Body of pancreas (tissue), 4 donors: Measurements from ENCODE around the gene BIVM.

Experiments
- POLR2A ChIP-seq, 3 donors: fragments of 450-650 bp; IDR thresholded peaks; one replicate each; pipeline ENCODE4 v1.6.1; 2016; ENCODE audit warnings: antibody characterized with exemption in 3 of 3, mild to moderate bottlenecking in 2 of 3
- TF ChIP-seq, protein P1 (sequence below), 7 experiments: fragments of 450-650 bp in 4 of 7; fragments of 200-600 bp in 3 of 7; sonication (generic) in 3 of 7; IDR thresholded peaks; one replicate each; pipeline ENCODE4 v1.5.1; 2016 to 2019; ENCODE audit warnings: antibody characterized with exemption in 7 of 7

DNA sequence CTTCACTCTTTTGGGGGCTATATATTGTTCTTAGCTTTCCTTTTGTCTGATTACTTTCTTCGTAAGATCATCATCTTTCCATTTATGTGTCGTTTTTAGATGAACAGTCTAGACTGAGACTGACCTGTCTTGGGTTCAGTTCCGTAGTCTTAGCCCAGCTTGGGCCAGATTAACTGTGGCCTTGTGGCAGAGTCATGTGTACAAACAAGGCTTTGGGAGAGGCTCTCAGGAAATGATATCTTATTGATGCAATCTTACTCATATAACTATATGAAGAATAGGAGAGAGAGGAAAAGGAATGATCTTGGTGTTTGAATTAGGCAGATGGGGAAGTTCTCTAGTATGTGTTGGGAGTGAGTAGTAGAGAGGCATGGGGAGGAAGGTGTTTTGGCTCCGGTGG is 40.1 kb downstream of the BIVM start:
- TF ChIP-seq, protein P1, sequence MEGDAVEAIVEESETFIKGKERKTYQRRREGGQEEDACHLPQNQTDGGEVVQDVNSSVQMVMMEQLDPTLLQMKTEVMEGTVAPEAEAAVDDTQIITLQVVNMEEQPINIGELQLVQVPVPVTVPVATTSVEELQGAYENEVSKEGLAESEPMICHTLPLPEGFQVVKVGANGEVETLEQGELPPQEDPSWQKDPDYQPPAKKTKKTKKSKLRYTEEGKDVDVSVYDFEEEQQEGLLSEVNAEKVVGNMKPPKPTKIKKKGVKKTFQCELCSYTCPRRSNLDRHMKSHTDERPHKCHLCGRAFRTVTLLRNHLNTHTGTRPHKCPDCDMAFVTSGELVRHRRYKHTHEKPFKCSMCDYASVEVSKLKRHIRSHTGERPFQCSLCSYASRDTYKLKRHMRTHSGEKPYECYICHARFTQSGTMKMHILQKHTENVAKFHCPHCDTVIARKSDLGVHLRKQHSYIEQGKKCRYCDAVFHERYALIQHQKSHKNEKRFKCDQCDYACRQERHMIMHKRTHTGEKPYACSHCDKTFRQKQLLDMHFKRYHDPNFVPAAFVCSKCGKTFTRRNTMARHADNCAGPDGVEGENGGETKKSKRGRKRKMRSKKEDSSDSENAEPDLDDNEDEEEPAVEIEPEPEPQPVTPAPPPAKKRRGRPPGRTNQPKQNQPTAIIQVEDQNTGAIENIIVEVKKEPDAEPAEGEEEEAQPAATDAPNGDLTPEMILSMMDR (IDR thresholded peaks at IDR 0.05) = no peak
- no peak for TF ChIP-seq POLR2A (IDR thresholded peaks at IDR 0.05)
